GM19328 (cell line): Measurements from ENCODE around the gene MATR3.
"Not testable (repeated sequence)": the region's sequence is repeated elsewhere in the genome, so short reads cannot be mapped to it uniquely, and the experiment has no call there.

Experiments used
- ATAC-seq: cut with Tn5 transposase; IDR thresholded peaks from one replicate; pipeline ENCODE4 v1.9.1; 2021; ENCODE audit warnings: mild to moderate bottlenecking, moderate library complexity; ENCODE audit not compliant: unreplicated experiment

The MATR3 gene, protein sequence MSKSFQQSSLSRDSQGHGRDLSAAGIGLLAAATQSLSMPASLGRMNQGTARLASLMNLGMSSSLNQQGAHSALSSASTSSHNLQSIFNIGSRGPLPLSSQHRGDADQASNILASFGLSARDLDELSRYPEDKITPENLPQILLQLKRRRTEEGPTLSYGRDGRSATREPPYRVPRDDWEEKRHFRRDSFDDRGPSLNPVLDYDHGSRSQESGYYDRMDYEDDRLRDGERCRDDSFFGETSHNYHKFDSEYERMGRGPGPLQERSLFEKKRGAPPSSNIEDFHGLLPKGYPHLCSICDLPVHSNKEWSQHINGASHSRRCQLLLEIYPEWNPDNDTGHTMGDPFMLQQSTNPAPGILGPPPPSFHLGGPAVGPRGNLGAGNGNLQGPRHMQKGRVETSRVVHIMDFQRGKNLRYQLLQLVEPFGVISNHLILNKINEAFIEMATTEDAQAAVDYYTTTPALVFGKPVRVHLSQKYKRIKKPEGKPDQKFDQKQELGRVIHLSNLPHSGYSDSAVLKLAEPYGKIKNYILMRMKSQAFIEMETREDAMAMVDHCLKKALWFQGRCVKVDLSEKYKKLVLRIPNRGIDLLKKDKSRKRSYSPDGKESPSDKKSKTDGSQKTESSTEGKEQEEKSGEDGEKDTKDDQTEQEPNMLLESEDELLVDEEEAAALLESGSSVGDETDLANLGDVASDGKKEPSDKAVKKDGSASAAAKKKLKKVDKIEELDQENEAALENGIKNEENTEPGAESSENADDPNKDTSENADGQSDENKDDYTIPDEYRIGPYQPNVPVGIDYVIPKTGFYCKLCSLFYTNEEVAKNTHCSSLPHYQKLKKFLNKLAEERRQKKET

DNA sequence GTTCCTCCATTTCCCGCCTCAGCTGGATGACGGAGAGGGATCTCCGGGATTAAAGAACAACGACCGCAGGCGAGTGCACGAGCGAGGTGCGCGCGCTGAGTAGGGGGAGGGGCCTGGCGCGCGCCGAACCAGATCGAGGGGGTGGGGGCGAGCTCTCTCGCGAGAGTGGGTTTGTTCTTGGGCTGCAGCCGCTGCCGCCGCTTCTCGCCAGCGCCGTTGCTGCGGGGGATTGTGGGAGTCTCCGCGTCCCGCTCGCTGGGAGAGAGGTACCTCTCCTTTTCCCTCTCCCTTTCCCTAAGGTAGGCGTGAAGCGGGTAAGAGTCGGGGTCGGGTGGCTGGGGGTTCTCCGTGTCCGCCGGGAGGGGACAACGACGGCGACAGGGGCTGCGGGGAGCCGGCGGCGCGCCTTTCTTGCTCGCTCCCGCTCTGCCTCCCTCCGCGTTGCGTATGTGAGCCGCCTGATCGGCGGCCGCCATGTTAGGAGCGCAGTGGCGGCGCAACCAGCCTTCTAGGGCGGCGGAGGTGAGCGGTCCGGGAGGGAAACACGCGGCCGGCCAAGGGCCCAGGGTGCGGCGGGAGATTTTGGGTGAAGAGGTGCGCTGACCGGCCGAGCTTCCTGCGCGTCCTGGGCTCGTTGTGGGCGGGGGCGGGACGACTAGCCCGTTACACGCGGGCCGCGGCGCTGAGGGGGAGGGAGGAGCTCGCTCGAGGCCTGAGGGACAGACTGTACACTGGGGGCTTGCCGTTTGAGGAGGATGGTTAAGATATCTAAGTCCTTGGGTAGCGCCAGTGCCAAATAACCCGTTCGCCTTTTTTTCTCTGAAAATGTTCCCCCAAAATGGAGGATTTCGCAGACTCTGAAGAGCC lies at the start of gene MATR3:
MATR3 (plus strand) TSS at position 234 of the 867 bp plus-strand sequence. CDS start 13,676 bp downstream, outside the sequence.
- peak; percentile 69 for ATAC-seq

DNA sequence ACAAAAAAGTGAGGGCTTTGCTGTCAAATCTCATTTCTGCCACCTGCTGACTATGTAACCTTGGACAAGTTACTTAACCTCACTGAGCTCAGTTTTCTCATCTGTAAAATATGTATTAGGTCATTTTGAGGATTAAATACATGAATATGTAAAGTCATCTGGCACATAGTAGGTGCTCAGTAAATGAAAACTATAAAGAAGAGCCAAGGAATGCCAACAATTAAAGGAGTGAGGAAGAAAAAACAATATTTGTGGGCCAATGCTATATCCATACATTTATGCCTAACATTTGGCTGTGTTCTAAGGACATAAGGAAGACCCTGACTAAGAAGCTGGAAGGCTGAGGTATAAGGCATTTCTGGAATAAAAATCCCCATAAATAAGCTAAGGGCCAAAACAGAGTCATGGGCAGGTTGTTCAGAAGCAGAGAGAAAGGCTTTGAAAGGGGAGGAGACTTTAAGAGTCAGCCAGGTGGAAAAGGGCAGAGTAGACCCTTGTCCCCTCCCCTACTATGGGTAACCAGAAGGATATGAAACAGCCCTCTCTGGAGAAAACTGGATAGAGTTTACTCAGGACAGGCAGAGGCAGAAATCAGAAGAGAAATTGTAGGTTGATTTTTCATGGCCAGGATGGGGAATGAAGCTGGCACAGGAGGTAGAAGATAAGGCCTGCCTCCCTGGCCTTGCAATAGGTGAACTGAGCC lies 47.8 kb upstream of the MATR3 start:
- ATAC-seq = no peak

DNA sequence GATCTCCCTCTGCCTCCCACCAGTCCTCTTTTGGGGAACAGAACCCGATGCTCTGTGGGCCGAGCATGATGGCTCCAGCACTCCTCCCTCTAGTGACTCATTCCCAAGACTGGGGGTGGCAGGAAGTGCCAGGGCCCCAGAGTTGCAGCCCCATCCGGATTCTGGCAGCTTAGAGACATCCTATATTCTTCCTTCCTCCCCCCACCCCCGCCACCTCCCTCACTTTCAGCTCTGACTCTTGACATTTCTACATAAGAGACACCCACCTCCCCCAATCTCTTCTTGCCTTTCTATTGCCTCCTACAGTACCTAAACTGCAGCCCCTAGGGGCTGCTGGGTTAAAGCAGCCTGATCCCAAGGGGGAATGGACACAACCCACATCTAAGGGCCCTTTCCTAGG lies 47.1 kb upstream of the MATR3 start:
- ATAC-seq = no peak

DNA sequence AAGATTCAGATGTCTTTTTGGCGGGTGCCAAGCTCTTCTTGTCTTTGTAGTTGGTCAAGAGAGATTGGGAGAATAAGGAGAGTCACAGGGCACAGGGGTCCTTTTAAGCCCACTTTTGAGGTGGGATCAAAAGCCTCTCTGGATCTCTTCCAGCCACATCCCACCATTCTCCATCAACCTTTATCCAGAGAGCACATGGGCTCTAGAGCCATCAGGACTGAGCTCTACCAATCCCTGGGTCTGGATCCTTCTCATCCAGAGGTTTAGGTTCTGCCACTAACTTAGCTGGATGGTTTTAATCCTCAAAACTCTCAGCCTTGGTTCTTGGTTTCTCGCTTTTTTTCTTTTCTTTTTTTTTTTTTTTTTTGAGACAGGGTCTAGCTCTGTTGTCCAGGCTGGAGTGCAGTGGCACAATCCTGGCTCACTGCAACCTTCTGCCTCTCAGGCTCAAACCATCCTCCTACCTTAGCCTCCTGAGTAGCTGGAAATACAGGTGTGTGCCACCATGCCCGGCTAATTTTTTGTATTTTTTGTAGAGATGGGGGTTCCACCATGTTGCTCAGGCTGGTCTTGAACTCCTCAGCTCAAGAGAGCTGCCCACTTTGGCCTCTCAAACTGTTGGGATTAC lies 44.6 kb upstream of the MATR3 start:
- no peak for ATAC-seq

DNA sequence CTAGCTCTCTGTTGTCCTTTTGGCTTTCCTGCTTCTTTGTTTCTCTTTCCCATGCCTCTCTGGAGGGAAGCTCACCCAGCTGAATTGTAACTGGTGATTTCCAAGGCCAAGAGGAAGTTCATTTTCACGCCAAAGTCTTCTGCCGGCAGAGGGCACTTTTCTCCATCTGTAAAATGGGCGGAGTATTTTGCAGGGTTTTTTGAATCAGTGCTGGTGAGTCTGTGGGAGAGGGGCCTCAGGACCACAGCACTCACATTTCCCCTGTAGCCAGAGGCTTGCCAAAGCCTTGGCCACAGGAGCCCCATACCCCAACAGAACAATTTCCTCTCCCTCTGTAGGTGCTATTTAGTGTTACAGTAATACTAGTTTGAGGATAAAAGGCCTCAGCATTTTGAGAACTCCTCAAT lies 42.3 kb upstream of the MATR3 start:
- ATAC-seq = no peak

DNA sequence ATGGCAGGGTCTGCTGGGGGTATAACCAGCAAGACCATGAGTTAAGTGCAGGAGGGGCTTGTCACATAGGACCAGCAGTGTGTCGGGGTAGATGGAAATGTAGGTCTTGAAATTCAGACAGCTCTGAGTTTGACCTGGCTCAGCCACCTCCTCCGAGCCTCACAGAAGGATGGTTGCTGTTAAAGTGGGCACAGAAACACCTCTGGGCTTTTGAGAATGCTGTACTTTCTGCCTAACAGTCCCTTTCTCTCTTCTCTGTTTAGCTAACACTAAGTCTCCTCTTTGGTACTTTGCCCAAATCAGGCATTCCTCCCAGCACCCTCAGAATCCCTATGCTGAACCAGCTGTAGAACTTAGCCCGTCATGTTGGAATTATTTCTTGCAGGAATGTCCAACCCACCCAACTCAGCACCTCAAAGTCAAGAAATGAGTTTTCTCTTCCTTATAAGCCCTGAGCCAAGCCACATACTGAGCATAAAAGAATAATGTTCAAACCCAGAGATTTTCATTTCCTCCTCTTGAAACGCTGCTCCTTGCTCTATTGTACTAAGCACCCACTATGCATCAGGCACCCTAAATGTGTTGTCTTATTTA lies 41.7 kb upstream of the MATR3 start:
- ATAC-seq = no peak

DNA sequence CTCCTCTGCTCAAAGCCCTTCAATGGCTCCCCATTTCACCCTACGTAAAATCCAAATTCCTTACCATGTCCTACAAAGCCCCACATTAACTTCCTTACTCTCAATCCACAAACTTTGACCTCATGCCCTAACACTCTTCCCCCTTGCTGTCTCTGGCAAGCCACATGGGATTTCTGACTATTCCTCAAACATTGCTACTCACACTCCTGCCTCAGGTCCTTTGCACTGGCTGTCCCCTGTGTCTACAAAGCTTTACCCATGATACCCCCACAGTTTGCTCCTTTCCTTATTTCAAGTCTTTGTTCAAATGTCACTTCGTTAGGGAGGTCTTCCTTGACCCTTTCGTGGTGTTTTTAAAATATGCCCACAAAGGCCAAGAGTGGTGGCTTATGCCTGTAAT lies 40.4 kb upstream of the MATR3 start:
- ATAC-seq = no peak

DNA sequence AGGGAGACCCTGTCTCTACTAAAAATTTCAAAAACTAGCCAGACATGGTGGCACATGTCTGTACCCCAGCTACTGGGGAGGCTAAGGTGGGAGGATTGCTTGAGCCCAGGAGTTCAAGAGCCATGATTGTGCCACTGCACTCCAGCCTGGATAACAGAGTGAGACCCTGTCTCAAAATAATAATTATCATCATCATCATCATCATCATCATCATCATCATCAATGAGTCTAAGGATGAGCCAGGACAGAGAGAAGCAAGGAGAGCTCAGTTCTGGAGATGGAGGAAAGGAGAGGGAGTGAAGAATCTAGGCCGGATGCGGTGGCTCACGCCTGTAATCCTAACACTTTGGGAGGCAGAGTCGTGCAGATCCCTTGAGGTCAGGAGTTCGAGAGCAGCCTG lies 36.7 kb upstream of the MATR3 start:
- ATAC-seq = no peak

DNA sequence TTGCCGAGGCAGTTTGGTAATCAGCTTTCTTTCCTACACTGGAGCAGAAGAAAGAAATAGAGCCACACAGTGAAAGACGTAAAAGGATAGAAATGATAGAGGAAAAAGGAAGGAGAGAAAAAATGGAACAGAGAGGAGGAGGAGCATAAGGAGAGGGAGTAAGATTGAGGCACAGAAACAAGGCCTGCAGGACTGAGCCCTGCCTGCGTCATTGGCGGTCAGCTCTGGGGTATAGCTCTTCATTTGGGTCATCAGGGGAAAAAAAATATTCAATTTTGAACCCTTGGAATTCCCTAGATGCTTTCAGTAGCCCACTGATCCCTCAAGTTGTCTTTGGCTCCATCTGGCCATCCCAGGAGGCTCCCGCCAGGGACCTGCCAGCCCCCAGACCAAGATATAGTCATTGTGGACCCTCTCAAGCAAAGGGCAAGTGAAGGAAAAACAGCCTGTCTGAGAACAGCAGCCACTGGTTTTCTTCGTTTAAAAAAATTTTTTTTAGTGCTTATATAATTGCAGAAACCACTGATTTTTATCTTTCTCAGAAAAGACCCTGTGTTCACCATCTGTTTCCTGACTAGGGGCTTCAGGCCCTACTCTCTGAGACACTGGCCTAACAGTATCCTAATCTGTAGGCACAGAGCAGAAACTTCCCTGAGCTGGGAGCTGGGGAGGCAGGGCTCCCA lies 31.3 kb upstream of the MATR3 start:
- no peak for ATAC-seq

DNA sequence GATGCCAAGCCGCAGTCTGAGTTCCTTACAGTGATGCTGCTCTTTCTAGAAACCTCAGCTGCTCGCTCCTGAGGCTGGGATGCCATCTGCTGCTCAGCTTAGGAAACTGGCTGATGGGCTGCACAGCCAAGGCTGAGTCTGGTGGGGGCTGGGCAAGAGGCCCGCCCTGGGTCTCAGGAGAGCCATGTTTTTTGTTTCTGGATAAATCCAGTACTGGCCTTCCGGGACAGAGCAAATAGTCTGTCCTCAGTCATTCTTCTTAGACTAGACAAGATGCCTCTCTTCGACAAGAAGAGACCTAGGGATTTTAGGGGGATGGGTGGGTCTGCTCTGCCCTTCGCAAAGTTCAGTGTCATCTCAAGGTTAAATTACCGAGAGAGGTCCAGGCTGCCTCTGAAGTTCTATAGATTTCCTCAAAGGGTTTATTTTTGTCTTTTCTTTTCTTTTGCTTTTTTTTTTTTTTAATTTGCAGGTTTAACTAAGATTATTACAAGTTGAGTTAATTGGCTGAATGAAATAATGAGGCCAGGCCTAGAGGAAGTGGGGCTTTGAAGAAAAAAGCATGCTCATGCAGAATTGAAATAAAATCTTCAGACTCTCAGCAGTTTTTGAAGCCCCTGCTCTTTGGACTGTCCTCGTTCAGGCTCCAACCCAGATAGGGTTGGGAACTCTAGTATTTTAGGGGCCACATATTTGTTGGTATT lies 30.6 kb upstream of the MATR3 start:
- no peak for ATAC-seq

DNA sequence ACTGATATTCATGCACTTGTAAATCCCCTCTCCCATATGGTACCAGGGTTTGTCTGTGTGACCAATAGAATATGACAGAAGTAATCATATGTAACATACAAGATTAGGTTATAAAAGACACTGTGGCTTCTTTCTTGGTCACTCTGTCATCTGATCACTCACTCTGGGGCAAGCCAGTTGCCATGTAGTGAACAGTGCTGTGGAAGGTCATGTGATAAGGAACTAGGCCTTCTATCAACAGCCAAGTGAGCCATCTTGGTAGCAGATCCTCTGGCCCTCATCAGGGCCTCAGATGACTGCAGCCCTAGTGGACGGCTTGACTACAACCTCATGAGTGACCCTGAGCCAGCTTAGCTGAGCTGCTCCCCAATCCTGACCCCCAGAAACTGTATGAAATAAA lies 30.0 kb upstream of the MATR3 start:
- no peak for ATAC-seq

DNA sequence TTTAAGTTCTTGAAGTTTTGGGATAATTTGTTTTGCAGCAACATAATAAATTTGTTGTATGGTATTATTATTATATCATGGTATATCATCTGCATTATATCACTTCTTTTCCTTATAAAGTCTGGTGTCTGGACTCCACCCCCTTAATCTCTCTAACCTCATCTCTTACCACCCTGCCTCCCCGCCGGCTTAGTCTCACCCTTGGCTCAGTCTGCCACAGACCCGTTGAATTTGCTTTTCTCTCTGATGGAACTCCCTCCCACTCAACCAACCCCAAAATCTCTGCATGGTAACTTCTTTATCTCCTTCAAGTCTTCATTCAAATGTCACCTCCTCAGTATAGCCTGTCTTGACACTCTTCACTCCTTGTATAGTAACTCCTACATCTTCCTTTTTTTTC lies 29.6 kb upstream of the MATR3 start:
- no peak for ATAC-seq

DNA sequence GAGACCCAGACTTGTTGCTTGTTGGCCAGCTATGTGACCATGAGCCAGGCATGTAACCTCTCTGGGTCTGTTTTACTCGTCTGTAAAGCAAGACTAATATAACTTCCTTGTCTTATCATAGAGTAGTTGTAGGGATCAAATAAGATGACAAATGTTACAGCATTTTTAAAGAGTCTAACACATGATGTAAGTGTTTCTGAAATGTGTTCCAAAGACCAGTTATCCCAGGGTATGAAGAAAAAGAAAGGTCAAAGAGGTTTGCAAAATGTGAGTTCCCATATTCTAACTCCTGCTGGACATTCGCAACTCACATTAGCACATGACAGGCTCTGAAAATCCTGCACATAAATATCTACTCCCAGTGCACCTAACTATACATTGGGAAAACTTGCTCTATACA lies 28.5 kb upstream of the MATR3 start:
- no peak for ATAC-seq

DNA sequence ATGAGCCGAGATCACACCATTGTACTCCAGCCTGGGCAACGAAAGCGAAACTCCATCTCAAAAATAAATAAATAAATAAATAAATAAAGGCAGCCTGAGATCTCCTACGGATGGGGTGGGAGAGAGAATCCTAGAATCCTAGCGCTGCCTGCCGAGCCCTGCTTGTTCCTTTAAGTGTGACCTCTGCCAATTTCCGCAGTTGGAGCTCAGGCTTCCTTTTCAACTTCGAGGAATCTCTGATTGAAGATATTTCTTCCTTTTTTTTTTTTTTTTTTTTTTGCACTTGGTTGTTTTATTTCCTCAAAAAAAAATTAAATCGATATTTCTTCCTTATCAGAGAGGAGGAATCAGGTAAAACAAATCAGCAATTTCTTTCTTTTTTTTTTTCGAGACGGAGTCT lies 27.3 kb upstream of the MATR3 start:
- ATAC-seq = no peak

DNA sequence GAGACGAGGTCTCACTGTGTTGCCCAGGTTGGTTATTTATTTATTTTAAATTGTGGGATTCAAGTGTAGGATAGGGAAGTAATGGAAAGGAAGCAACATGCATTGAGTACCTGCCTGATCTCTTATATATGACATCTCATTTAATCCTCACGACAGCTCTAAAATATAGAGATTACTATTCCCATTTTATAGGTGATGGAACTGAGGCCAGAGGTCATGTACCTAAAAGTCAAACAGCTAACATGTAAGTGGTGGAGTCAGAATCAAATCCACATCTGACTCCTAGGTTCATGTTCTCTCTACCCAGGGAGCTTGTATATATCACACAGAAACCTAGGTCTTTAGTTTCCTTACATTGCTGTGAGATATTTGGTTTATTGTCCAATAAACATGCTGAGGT lies 26.1 kb upstream of the MATR3 start:
- ATAC-seq = no peak

DNA sequence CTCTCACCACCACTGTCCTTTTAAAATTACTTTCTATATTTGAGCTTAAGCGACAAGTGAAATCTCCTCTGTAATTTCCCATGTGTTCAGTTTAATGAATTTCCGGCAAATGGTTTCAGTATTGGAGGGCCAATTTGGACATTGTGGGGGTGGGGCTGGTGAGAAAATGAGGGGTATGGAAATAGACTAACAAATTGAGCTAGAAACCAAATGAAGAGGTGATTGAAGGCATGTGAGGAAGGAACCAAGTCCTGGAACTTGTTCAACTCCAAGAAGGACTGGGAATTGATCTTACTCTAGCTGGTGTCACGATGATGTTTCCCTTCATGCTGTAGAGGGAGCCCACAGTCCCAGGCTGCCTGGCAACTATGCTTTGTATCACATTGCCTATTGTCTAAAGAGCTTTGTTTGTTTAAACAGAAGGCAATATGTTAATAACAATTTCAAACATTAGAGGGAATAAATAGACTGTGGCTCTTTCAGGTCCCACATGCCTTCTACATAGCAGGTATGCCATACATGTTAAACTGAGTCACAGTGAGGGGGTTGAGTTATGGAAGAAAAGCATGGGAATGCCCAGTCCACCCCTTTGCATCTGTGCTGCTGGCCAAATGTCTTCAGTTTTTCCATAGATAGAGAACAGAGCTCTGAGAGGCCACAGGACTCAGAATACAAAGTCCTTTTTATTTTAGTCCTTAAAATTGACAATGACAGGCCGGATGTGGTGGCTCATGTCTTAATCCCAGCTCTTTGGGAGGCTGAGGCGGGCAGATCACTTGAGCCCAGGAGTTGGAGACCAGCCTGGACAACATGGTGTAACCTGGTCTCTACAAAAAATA lies 25.0 kb upstream of the MATR3 start:
- no peak for ATAC-seq

DNA sequence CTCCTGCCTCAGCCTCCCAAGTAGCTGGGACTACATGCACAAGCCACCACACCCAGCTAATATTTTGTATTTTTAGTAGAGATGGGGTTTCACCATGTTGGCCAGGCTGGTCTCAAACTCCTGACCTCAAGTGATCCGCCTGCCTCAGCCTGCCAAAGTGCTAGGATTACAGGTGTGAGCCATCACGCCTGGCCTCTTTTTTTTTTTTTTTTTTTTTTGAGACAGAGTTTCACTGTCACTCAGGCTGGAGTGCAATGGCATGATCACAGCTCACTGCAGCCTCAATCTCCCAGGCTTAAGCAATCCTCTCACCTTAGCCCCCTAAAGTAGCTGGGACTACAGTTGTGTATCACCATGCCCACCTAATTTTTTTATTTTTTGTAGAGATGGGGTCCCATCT lies 22.8 kb upstream of the MATR3 start:
- not testable (repeated sequence) for ATAC-seq
